ENCODE results near the gene CD99L2.
A peak's percentile ranks its signal among the peaks of the same experiment; 100 is the strongest.

Gene CD99L2

GRCh38 chrX:150913511-150913910 is 15.0 kb upstream of the CD99L2 start:
- peak; percentile 41 for DNase-seq (ENCODE audit: extremely low read depth, low read depth)
- TF ChIP-seq, protein P1, sequence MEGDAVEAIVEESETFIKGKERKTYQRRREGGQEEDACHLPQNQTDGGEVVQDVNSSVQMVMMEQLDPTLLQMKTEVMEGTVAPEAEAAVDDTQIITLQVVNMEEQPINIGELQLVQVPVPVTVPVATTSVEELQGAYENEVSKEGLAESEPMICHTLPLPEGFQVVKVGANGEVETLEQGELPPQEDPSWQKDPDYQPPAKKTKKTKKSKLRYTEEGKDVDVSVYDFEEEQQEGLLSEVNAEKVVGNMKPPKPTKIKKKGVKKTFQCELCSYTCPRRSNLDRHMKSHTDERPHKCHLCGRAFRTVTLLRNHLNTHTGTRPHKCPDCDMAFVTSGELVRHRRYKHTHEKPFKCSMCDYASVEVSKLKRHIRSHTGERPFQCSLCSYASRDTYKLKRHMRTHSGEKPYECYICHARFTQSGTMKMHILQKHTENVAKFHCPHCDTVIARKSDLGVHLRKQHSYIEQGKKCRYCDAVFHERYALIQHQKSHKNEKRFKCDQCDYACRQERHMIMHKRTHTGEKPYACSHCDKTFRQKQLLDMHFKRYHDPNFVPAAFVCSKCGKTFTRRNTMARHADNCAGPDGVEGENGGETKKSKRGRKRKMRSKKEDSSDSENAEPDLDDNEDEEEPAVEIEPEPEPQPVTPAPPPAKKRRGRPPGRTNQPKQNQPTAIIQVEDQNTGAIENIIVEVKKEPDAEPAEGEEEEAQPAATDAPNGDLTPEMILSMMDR (IDR thresholded peaks at IDR 0.05; ENCODE audit: low read depth, low read length), result no peak

GRCh38 chrX:150907474-150907873 is 9.0 kb upstream of the CD99L2 start:
- TF ChIP-seq, protein P1 (IDR thresholded peaks at IDR 0.05; ENCODE audit: low read depth, low read length), result no peak

DNA sequence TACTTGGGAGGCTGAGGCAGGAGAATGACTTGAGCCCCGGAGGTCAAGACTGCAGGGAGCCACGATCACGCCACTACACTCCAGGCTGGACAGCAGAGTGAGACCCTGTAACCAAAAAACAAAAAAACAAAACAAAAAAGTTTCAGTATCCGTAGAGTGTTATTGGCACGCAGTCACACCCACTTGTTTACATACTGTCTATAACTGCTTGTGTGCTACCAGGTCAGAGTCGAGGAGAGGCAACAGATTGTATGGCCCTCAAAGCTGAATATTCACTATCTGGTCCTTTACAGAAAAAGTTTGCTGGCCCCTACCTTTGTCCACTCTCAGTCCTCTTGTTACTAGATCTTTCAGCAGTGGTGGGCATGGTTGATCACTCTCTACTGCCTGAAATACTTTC is 8.2 kb upstream of the CD99L2 start:
- no peak for DNase-seq (ENCODE audit: extremely low read depth, low read depth)
- TF ChIP-seq, protein P1 (IDR thresholded peaks at IDR 0.05; ENCODE audit: low read depth, low read length), result no peak

More at GRCh38 chrX:150907474-150907873, 9.0 kb upstream of the CD99L2 start:
- DNase-seq (ENCODE audit: extremely low read depth, low read depth), result no peak

- TF ChIP-seq, protein P1 (IDR thresholded peaks at IDR 0.05; ENCODE audit: low read depth, low read length), result no peak
- DNase-seq (ENCODE audit: extremely low read depth, low read depth), result no peak
Measured at GRCh38 chrX:150905293-150905692, 6.8 kb upstream of the CD99L2 start.

DNA sequence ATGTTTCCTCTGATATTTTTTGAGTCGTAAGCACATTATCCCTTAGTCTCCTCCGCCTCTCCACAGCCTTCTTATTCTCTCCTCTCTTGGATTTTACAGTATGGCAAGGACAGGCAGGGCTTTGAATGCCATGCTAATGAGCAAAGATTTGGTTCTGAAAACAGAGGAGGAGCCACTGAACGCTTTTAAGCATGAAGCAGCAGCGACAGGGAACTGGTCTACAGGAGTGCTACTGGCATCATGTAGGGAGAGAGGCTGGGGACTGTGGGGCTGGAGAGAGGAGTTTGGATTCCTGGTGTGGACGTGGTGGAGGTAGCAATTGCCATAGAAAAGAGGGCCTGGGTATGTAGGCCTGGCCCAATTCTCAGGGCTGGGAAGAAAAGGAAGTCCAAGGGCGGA is 4.6 kb upstream of the CD99L2 start:
- no peak for DNase-seq (ENCODE audit: extremely low read depth, low read depth)
- TF ChIP-seq, protein P1 (IDR thresholded peaks at IDR 0.05; ENCODE audit: low read depth, low read length), result no peak

- DNase-seq (ENCODE audit: extremely low read depth, low read depth), result no peak
- TF ChIP-seq, protein P1 (IDR thresholded peaks at IDR 0.05; ENCODE audit: low read depth, low read length), result no peak
Measured at GRCh38 chrX:150902434-150903109, 4.1 kb upstream of the CD99L2 start.

DNA sequence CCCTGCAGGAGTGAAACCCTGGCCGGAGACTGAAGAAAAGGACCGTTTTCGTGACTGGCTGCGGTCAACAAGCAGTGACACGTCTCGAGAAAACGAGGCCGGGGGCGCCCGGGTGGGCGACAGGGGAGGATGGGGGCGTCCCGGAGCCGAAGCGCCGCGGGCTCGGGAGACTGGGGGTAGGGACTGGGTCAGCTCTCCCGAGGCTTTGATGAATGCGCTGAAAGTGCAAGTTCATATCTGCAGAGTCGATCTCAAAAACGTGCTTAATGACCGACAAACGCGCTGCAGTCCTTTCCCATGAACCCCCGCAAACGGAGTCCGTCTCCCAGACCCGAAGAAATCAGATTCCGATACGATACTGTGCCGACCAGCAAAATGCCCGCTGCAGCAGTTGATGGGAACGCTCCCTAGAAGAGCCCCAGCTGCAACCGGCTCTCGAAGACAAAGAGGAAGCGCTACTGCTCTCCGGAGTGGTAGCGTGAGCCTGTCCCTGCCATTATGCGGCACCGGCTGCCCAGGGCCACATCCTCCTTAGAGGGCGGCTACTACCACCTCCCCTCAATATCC is 806 bp upstream of the CD99L2 start:
- TF ChIP-seq, protein P1 (IDR thresholded peaks at IDR 0.05; ENCODE audit: low read depth, low read length), result no peak
- DNase-seq (ENCODE audit: extremely low read depth, low read depth), result no peak

All from AG09319 (cell line).